Gastrocnemius medialis (tissue), 4 donors: Measurements from ENCODE around the gene FUOM. TPM values are rescaled to one million over a fixed set of nuclear protein-coding genes. Genes with fewer than 3 reads are reported as not detected.

Experiments used
- ATAC-seq, 2 donors: fragments of 150-250 bp; one replicate each; pipeline ENCODE4 v1.9.1; 2016
- DNase-seq, 2 donors: peaks; one replicate each; pipeline ENCODE4 v3.0.0-alpha.2; 2019
- H3K27ac ChIP-seq, 4 donors: fragments of 200-600 bp; sonication (generic); 1 replicate in 1 of 4; 2 replicates in 3 of 4; pipeline ENCODE4 v1.5.1; 2016 to 2018; ENCODE audit warnings: mild to moderate bottlenecking in 2 of 4, moderate library complexity in 1 of 4
- H3K27me3 ChIP-seq, 3 donors: fragments of 200-600 bp; sonication (generic) in 2 of 3; 1 replicate in 1 of 3; 2 replicates in 2 of 3; pipeline versions ENCODE4 v1.5.1 to v1.6.0; 2016 to 2019; ENCODE audit warnings: mild to moderate bottlenecking in 1 of 3, moderate library complexity in 1 of 3
- H3K36me3 ChIP-seq, 2 donors: fragments of 200-600 bp; sonication (generic) in 1 of 2; one replicate each; pipeline ENCODE4 v1.5.1; 2017 to 2018
- H3K4me1 ChIP-seq, 2 donors: fragments of 200-600 bp; sonication (generic) in 1 of 2; one replicate each; pipeline ENCODE4 v1.5.1; 2016 to 2017; ENCODE audit warnings: mild to moderate bottlenecking in 2 of 2
- H3K4me3 ChIP-seq, 4 donors: fragments of 200-600 bp; sonication (generic) in 3 of 4; 1 replicate in 1 of 4; 2 replicates in 3 of 4; pipeline ENCODE4 v1.5.1; 2016 to 2019; ENCODE audit warnings: mild to moderate bottlenecking in 2 of 4
- H3K9me3 ChIP-seq, 3 donors: fragments of 200-600 bp; sonication (generic) in 2 of 3; 1 replicate in 1 of 3; 2 replicates in 2 of 3; pipeline ENCODE4 v1.5.1; 2016 to 2019
- CTCF ChIP-seq, 5 experiments: fragments of 450-650 bp in 3 of 5; fragments of 200-600 bp in 2 of 5; sonication (generic) in 2 of 5; IDR thresholded peaks in 4 of 5; conservative IDR thresholded peaks in 1 of 5; 1 replicate in 4 of 5; 2 replicates in 1 of 5; pipeline ENCODE4 v1.5.1; 2016 to 2019; ENCODE audit warnings: antibody characterized with exemption in 5 of 5, mild to moderate bottlenecking in 3 of 5, moderate library complexity in 3 of 5
- POLR2A ChIP-seq, 2 donors: fragments of 450-650 bp; IDR thresholded peaks; one replicate each; pipeline ENCODE4 v1.6.1; 2017; ENCODE audit warnings: antibody characterized with exemption in 2 of 2, mild to moderate bottlenecking in 2 of 2, moderate library complexity in 2 of 2
- in situ Hi-C, 4 donors: fragments of 200-750 bp; cut with MboI; loops; one replicate each; pipeline versions ENCODE4 v1.15.0 to v1.8.0; 2017; ENCODE audit warnings: low sequenced_read_pairs in 4 of 4
- intact Hi-C: fragments of 100-400 bp; cut with DNase I; formaldehyde crosslinking; loops from one replicate; pipeline ENCODE4 v1.15.1; 2023; ENCODE audit warnings: low total_unique reads
- total RNA-seq, 4 donors: library from RNA; depleted of rRNA; stranded (reverse); fragments of >200 nt; gene quantifications; one replicate each; pipeline versions ENCODE4 v1.1.0 to v1.2.3, GENCODE V29; 2016

The FUOM gene
- total RNA-seq, 4 donors from 2014 or later: 3.2 to 8.9 (median 5.6) TPM

- intact Hi-C loops (no loop called here), in situ Hi-C loops (no loop called here)
- Histone ChIP-seq H3K27me3 (peaks cover 4 to 28% (median 16%) of the 10 kb centered on the region in 3 donors), H3K4me1 (peaks cover 4 to 8% of the 10 kb centered on the region in 2 donors), H3K27ac (no peak overlapping the region), H3K4me3 (no peak overlapping the region), H3K36me3 (no peaks in the 10 kb centered on the region), H3K9me3 (no peaks in the 10 kb centered on the region)
- TF ChIP-seq CTCF (IDR thresholded peaks at IDR 0.05 in 4 of 5, conservative IDR thresholded peaks at IDR 0.05 in 1 of 5) (no peak), POLR2A (IDR thresholded peaks at IDR 0.05) (no peak)
- ATAC-seq: no peak
- no peak for DNase-seq
These were observed 3.7 kb downstream of the FUOM start for GRCh38 chr10:133353988-133354605.

GRCh38 chr10:133353202-133353959, 4.4 kb downstream of the FUOM start:
- ATAC-seq (no peak), DNase-seq (no peak)
- no peaks in the 10 kb centered on the region for H3K9me3 ChIP-seq
- peaks cover 4 to 8% of the 10 kb centered on the region in 2 donors for H3K4me1 ChIP-seq
- no peaks in the 10 kb centered on the region for H3K36me3 ChIP-seq
- intact Hi-C loops: no loop called here
- in situ Hi-C loops: no loop called here
- no peak overlapping the region for H3K27ac ChIP-seq
- TF ChIP-seq CTCF (IDR thresholded peaks at IDR 0.05 in 4 of 5, conservative IDR thresholded peaks at IDR 0.05 in 1 of 5) (no peak), POLR2A (IDR thresholded peaks at IDR 0.05) (no peak)
- H3K4me3 ChIP-seq: no peak overlapping the region
- peaks cover 4 to 28% (median 17%) of the 10 kb centered on the region in 3 donors for H3K27me3 ChIP-seq

- DNase-seq (no peak), ATAC-seq (no peak)
- no peak overlapping the region for H3K27ac ChIP-seq
- H3K4me1 ChIP-seq: peaks cover 0 to 2% of the 10 kb centered on the region in 2 donors
- no peak overlapping the region for H3K4me3 ChIP-seq
- in situ Hi-C loops: no loop called here
- no peaks in the 10 kb centered on the region for H3K36me3 ChIP-seq
- TF ChIP-seq POLR2A (IDR thresholded peaks at IDR 0.05) (no peak), CTCF (IDR thresholded peaks at IDR 0.05 in 4 of 5, conservative IDR thresholded peaks at IDR 0.05 in 1 of 5) (no peak)
- intact Hi-C loops: no loop called here
- no peaks in the 10 kb centered on the region for H3K9me3 ChIP-seq
- H3K27me3 ChIP-seq: peaks cover 4 to 37% (median 21%) of the 10 kb centered on the region in 3 donors
These were observed 6.2 kb downstream of the FUOM start for GRCh38 chr10:133351408-133352318.

- Histone ChIP-seq H3K36me3 (no peaks in the 10 kb centered on the region), H3K27ac (no peak overlapping the region), H3K4me3 (no peak overlapping the region), H3K4me1 (no peaks in the 10 kb centered on the region), H3K27me3 (peaks cover 4 to 29% (median 14%) of the 10 kb centered on the region in 3 donors), H3K9me3 (no peaks in the 10 kb centered on the region)
- TF ChIP-seq CTCF (IDR thresholded peaks at IDR 0.05 in 4 of 5, conservative IDR thresholded peaks at IDR 0.05 in 1 of 5): no peak
- TF ChIP-seq POLR2A (IDR thresholded peaks at IDR 0.05): no peak
- intact Hi-C loops (no loop called here), in situ Hi-C loops (no loop called here)
- DNase-seq (no peak), ATAC-seq (no peak)
These were observed 6.9 kb downstream of the FUOM start for GRCh38 chr10:133350950-133351329.
